Measurements from ENCODE around the gene CSF3R.
"Not testable (repeated sequence)": the region's sequence is repeated elsewhere in the genome, so short reads cannot be mapped to it uniquely, and the experiment has no call there.

Gene CSF3R

DNA sequence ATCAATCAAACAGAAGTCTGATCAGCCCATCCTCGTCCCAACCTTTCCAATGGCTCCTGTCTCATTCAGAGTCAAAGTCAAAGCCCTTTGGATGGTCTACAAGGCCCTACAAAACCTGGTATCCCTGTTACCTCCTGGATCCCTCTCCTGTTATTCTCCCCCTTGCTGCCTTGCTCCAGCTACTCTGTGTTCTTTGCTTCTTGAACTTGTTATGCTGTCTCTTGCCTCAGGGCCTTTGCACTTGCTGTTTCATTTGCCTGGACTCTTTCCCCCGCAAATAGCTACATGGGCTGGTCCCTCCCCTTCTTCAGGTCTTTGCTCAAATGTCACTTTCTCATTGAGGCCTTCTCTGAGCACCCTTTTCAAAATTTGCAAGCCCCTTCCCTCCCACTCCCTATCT lies 1.4 kb upstream of the CSF3R start:
- no peak overlapping the region for H3K4me3 ChIP-seq (ENCODE audit: low read depth, low read length)
- TF ChIP-seq, protein P1, sequence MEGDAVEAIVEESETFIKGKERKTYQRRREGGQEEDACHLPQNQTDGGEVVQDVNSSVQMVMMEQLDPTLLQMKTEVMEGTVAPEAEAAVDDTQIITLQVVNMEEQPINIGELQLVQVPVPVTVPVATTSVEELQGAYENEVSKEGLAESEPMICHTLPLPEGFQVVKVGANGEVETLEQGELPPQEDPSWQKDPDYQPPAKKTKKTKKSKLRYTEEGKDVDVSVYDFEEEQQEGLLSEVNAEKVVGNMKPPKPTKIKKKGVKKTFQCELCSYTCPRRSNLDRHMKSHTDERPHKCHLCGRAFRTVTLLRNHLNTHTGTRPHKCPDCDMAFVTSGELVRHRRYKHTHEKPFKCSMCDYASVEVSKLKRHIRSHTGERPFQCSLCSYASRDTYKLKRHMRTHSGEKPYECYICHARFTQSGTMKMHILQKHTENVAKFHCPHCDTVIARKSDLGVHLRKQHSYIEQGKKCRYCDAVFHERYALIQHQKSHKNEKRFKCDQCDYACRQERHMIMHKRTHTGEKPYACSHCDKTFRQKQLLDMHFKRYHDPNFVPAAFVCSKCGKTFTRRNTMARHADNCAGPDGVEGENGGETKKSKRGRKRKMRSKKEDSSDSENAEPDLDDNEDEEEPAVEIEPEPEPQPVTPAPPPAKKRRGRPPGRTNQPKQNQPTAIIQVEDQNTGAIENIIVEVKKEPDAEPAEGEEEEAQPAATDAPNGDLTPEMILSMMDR (IDR thresholded peaks at IDR 0.05; ENCODE audit: low read depth, low read length), result no peak
- in situ Hi-C loops (cut with HindIII; ENCODE audit: low sequenced_read_pairs), result no loop called here
- no peak for DNase-seq (ENCODE audit: low read depth, low spot score)

DNA sequence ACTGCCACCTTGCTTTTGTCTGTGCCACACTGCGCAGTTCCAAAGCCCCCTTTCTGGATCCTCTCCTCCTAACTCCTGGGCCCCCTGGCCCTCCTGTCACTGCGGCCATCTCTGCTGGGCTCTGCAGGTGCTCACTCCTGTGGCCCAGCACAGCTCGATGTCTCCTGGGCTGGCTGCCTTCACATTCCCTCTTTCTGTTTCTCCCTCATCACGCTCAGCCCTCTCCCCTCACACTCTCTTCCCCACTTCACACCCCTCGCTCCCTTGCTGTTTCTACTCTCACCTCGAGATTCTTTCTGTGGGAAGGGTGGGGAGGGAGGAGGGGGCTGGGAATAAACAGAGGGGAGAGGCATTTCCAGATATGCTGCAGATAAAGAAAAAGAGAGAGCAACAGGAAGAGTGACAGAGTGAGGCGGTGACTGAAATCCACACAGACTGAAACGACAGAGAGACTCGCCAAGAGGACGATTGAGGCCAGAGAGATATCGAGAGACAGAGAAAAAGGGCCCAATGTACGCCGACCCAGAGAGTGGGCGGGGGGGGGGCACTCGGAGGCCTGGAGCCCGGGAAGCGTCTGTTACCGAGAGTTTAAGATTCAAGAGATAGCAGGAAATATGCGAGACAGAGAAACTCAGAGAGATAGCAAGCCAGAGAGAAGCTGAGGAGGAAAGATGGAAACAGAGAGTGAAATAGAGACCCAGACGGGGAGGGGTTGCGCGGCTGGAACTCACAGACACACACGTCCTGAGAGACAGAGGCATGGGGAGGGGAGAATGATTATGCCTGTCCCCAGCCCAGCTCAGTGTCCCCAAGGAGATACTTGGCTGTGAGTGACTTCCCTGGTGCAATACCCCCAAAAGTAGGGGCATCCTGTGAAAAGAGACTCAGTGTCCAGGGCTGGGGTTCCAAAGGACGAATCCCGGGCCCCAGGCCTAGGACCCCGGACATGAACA lies 666 bp downstream of the CSF3R start:
- no peak overlapping the region for H3K4me3 ChIP-seq (ENCODE audit: low read depth, low read length)
- no peak for DNase-seq (ENCODE audit: low read depth, low spot score)
- in situ Hi-C loops (cut with HindIII; ENCODE audit: low sequenced_read_pairs), result no loop called here

DNA sequence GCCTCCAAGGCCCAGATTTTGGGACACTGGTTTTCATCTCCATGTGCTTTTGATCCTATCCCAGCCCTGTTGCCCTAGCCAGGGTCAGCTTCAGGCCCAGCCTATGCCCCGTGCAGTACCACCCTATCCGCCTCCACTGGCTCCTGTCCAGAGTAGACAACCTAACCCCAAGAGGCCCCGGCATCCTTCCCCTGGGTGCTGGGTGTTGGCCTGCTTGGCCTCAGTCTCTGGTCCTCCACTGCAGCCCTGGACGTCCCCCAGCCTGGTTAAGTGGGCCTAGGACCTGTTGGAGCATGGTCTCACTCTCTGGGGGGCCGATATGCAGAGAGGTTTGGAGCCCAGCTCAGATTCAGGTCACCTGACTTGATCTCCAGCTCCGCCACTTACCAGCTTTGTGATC lies 1.6 kb downstream of the CSF3R start:
- in situ Hi-C loops (cut with HindIII; ENCODE audit: low sequenced_read_pairs), result no loop called here
- H3K4me3 ChIP-seq (ENCODE audit: low read depth, low read length), result no peak overlapping the region
- no peak for DNase-seq (ENCODE audit: low read depth, low spot score)
- TF ChIP-seq, protein P1 (IDR thresholded peaks at IDR 0.05; ENCODE audit: low read depth, low read length), result no peak

More for the DNA sequence above, 666 bp downstream of the CSF3R start:
- TF ChIP-seq, protein P1 (IDR thresholded peaks at IDR 0.05; ENCODE audit: low read depth, low read length), result no peak

DNA sequence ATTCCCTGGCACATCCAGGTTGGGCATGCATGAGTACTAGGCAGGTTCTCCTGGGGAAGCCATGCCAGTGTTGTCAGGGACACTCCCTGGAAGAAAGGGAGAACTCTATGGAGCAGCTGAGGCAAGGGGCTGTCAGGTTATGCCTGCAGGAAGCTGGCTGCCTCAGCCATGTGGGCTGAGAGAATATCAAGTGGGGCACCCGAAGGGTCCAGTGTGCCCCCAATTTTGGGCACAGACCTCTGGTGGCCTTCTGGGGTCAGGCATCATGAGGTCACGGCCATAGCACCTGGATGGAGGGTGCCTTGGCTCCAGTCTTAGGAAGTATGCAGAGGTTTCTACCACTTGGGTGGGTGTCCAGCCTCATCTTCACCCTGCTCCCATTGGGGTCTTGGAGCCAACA lies 2.6 kb downstream of the CSF3R start:
- TF ChIP-seq, protein P1 (IDR thresholded peaks at IDR 0.05; ENCODE audit: low read depth, low read length), result no peak
- in situ Hi-C loops (cut with HindIII; ENCODE audit: low sequenced_read_pairs), result no loop called here
- DNase-seq (ENCODE audit: low read depth, low spot score), result no peak
- H3K4me3 ChIP-seq (ENCODE audit: low read depth, low read length), result no peak overlapping the region

DNA sequence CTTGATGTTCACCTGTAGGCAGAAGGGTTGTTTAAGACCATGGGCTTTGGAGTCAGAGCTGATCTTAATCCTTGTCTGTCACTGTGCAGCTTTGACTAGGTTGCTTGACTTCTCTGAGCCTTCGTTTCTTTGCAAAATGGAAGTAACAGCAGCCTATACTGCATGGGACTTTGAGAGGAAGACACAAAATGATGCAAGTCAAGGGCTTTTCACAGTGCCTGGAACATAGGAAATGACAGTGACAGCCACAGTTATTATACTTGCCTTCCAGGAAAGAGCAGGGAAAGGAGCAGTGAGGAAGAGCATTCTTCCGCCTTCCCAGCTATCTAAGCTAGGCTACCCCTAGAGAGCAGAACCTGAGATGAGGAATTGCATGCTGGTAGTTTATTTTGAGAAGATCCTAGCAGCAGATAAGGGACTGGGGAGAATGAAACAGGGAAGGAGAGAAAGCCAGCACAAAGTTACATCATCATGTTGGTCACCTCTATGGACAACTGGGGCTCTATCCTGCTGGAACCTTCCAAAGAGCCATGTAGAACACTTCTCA lies 3.1 kb downstream of the CSF3R start:
- no peak overlapping the region for H3K4me3 ChIP-seq (ENCODE audit: low read depth, low read length)
- no peak for DNase-seq (ENCODE audit: low read depth, low spot score)

DNA sequence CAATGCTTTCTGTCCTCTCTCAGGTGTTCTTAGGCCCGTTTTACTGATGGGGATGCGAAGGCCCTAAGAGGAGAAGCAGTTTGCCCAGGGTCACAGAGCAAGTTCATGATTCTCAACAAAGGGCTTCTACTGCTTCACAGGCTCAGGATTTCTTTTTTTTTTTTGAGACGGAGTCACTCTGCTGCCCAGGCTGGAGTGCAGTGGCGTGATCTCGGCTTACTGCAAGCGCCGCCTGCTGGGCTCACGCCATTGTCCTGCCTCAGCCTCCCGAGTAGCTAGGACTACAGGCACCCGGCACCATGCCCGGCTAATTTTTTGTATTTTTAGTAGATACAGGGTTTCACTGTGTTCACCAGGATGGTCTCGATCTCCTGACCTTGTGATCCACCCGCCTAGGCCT lies 5.1 kb downstream of the CSF3R start:
- H3K4me3 ChIP-seq (ENCODE audit: low read depth, low read length); DNase-seq (ENCODE audit: low read depth, low spot score); in situ Hi-C loops (cut with HindIII; ENCODE audit: low sequenced_read_pairs): not testable (repeated sequence)

More for the DNA sequence above, 3.1 kb downstream of the CSF3R start:
- TF ChIP-seq, protein P1 (IDR thresholded peaks at IDR 0.05; ENCODE audit: low read depth, low read length), result no peak
- in situ Hi-C loops (cut with HindIII; ENCODE audit: low sequenced_read_pairs), result no loop called here

DNA sequence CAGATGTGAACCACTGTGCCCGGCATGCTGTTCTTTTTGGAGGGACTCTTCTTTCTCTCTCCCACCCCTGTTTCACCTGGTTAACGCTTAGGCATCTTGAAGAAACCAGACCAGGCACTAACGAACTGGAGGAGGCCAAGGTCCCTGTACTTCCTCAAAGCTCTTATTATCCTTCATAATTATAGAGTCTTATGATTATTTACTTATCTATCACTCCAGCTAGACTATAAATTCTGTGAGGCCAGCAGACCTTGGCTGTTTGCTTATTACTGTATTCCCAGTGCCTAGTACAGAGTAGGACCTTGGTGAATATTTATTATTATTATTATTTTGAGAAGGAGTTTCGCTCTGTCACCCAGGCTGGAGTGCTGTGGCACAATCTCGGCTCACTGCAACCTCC lies 5.8 kb downstream of the CSF3R start:
- in situ Hi-C loops (cut with HindIII; ENCODE audit: low sequenced_read_pairs), result no loop called here
- DNase-seq (ENCODE audit: low read depth, low spot score), result no peak
- no peak overlapping the region for H3K4me3 ChIP-seq (ENCODE audit: low read depth, low read length)
- TF ChIP-seq, protein P1 (IDR thresholded peaks at IDR 0.05; ENCODE audit: low read depth, low read length), result no peak

All from astrocyte of the spinal cord (primary cell).